Type B pancreatic cell (in vitro differentiated cells): ENCODE measurements around the gene GRIP2. TPM values are rescaled to one million over a fixed set of nuclear protein-coding genes. Genes with fewer than 3 reads are reported as not detected.

Source experiments
- DNase-seq: peaks from one replicate; pipeline ENCODE4 v3.0.0; 2021; ENCODE audit warnings: mixed read lengths; ENCODE audit not compliant: unreplicated experiment; ENCODE audit errors: extremely low spot score
- H3K27ac Mint-ChIP-seq: 2 replicates; pipeline ENCODE4 v1.8.0; 2021; ENCODE audit warnings: mild to moderate bottlenecking, mixed read lengths
- H3K27me3 Mint-ChIP-seq: 2 replicates; pipeline ENCODE4 v1.8.0; 2021; ENCODE audit warnings: mixed read lengths
- H3K36me3 Mint-ChIP-seq: 2 replicates; pipeline ENCODE4 v1.8.0; 2021; ENCODE audit warnings: mixed read lengths
- H3K4me1 Mint-ChIP-seq: one replicate; pipeline ENCODE4 v1.8.0; 2021; ENCODE audit warnings: mixed read lengths; ENCODE audit not compliant: unreplicated experiment
- H3K4me3 Mint-ChIP-seq: 2 replicates; pipeline ENCODE4 v1.8.0; 2021; ENCODE audit warnings: mild to moderate bottlenecking, mixed read lengths
- H3K9me3 Mint-ChIP-seq: 2 replicates; pipeline ENCODE4 v1.8.0; 2021; ENCODE audit warnings: mixed read lengths
- total RNA-seq: library from RNA; stranded (reverse); gene quantifications from 2 replicates; pipeline ENCODE4 v1.2.1, GENCODE V29; 2021; ENCODE audit warnings: low replicate concordance
- TF ChIP-seq, protein P1 (sequence below): fragments of 200-600 bp; sonication (generic); conservative IDR thresholded peaks from 2 replicates; pipeline ENCODE4 v1.5.0; 2021; ENCODE audit warnings: antibody characterized with exemption, mild to moderate bottlenecking

Gene GRIP2
- total RNA-seq, 1 donor from 2014 or later: 5.6 TPM

DNA sequence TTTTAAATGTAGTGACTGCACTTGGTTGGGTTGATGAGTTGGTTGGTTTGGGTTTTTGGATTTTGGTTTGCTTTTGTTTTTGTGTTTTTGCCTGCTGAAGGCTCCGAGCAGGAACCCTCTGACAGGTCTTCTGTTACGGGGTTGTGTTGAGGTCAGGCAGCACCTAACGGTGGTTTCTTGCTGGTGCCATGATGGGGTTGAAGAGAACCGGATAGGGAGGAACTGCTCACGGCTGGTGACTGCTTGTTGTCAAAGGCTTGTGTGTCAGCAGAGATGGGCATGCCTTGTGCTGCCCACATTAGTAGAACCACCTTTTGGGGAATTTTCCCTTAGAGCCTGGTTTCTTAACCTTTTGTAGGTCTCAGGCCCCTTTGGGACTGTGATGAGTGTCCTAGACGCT lies 95.8 kb downstream of the GRIP2 start:
- no peaks in the 10 kb centered on the region for H3K9me3 Mint-ChIP-seq
- H3K4me1 Mint-ChIP-seq: peaks cover 13% of the 10 kb centered on the region
- peaks cover 35% of the 10 kb centered on the region for H3K36me3 Mint-ChIP-seq
- H3K4me3 Mint-ChIP-seq: no peak overlapping the region
- no peaks in the 10 kb centered on the region for H3K27me3 Mint-ChIP-seq
- no peak for DNase-seq
- H3K27ac Mint-ChIP-seq: no peak overlapping the region
- TF ChIP-seq, protein P1, sequence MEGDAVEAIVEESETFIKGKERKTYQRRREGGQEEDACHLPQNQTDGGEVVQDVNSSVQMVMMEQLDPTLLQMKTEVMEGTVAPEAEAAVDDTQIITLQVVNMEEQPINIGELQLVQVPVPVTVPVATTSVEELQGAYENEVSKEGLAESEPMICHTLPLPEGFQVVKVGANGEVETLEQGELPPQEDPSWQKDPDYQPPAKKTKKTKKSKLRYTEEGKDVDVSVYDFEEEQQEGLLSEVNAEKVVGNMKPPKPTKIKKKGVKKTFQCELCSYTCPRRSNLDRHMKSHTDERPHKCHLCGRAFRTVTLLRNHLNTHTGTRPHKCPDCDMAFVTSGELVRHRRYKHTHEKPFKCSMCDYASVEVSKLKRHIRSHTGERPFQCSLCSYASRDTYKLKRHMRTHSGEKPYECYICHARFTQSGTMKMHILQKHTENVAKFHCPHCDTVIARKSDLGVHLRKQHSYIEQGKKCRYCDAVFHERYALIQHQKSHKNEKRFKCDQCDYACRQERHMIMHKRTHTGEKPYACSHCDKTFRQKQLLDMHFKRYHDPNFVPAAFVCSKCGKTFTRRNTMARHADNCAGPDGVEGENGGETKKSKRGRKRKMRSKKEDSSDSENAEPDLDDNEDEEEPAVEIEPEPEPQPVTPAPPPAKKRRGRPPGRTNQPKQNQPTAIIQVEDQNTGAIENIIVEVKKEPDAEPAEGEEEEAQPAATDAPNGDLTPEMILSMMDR: no peak

DNA sequence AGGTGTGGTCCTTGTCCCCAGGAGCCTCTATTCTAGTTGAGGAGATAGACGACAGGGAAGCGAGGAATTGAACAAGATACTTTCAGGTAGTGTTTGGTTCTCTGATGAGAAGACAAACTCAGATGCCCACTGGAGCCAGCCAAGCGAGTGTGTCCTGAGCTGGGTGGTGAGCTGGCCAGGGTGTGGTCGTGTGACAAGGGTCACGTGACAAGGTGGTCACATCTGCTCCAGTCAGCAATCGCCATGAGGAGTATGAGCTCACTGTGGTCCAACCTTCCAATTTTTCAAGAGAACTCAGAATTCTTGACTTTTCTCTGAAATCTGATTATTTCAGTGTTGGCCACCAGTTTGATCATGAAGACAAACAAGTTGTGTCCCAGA lies 98.2 kb downstream of the GRIP2 start:
- no peak overlapping the region for H3K4me3 Mint-ChIP-seq
- TF ChIP-seq, protein P1: no peak
- peaks cover 17% of the 10 kb centered on the region for H3K36me3 Mint-ChIP-seq
- H3K27me3 Mint-ChIP-seq: no peaks in the 10 kb centered on the region
- DNase-seq: no peak
- peaks cover 17% of the 10 kb centered on the region for H3K4me1 Mint-ChIP-seq
- no peaks in the 10 kb centered on the region for H3K9me3 Mint-ChIP-seq
- no peak overlapping the region for H3K27ac Mint-ChIP-seq

DNA sequence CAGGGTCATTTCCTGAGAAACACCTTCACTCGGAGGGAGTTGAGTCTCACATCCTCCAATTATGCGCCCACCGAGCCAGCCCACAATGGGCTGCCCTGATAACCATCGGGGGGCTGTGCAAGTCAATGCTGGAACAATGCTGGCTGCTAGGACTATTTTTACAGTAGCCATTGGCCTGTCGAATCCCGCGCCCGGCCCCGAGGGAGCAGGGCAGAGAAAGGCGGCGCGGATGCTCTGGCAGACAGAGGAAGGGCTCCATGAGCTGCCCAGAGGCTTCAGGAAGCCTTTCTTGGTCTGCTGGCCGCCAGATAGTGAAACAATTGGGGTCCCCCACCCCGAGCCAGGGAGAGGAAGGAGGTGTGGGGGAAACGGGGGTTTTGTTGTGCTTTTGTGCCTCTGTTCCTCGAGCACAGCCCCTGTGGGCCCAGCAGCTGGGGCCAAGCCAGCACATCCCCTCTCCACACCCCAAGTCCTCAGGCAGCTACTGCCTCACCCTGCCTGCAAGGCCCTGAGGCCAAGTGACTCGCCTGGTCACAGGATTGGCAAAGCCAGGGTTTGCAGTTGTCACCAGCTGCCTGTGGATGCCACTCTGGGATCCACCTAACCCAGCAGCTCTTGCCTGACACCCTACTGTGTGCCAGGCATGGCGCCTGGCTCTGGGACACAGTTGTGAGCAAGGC lies 98.8 kb downstream of the GRIP2 start:
- Mint-ChIP-seq H3K27me3 (no peaks in the 10 kb centered on the region), H3K4me1 (peaks cover 22% of the 10 kb centered on the region), H3K36me3 (peaks cover 13% of the 10 kb centered on the region), H3K4me3 (no peak overlapping the region), H3K27ac (no peak overlapping the region), H3K9me3 (no peaks in the 10 kb centered on the region)
- no peak for DNase-seq
- TF ChIP-seq, protein P1: no peak

DNA sequence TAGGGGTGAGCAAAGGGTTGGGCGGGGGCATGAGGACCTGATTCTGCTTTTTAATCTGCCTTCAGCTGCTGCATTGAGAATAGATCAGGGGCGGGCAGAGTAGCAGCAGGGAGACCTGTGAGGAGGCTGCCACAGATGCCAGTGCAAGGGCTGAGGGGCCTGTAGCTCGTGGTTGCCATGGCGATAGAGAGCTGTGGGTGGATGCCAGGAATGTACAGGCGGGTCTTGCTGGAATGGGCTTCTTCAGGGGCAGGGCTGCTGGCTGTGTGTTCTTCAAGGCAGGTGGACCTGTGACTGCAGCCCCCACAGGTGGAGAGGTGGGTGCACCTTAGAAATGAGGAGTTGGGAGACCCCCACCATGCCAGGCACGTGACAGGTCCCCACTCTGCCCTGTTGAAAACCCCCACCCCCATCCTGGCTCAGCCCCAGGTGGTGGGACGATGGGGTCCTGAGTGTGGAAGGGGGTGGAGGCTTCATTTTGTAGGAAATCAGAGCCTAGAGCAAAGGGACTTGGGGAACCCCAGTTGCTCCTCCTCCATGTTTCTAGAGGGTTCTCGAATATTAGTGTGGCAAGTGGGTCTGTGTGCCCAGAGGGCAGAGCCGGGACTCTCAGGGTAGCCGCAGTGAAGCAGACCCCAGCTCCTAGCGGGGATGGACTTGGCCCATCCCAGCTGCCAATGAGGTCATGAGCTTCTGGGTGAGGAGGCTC lies 99.5 kb downstream of the GRIP2 start:
- no peaks in the 10 kb centered on the region for H3K27me3 Mint-ChIP-seq
- DNase-seq: no peak
- TF ChIP-seq, protein P1: no peak
- H3K36me3 Mint-ChIP-seq: peaks cover 7% of the 10 kb centered on the region
- peaks cover 23% of the 10 kb centered on the region for H3K4me1 Mint-ChIP-seq
- H3K27ac Mint-ChIP-seq: peak overlapping the region; percentile 70
- H3K4me3 Mint-ChIP-seq: no peak overlapping the region
- no peaks in the 10 kb centered on the region for H3K9me3 Mint-ChIP-seq

DNA sequence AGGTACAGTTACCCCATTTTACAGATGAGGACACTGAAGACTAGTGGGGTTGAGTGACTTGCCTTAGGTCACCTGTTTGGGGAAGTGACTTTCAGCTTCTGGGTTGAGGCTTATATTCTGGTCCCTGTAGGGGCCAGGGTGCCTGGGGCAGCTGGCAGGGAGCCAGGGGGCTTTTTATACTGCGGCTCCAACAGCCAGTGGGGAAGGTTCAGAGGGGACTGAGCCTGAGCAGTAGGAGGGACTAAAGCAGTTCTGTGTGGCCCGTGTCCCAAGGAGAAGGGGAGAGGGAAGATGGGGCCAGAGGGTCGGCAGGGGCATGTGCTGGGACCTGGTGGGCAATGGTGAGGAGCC lies 100.0 kb downstream of the GRIP2 start:
- Mint-ChIP-seq H3K9me3 (no peaks in the 10 kb centered on the region), H3K4me3 (no peak overlapping the region), H3K36me3 (peaks cover 5% of the 10 kb centered on the region), H3K27ac (peak overlapping the region; percentile 70), H3K27me3 (no peaks in the 10 kb centered on the region), H3K4me1 (peaks cover 29% of the 10 kb centered on the region)
- no peak for DNase-seq
- TF ChIP-seq, protein P1: no peak
